CD4-positive, alpha-beta memory T cell (primary cell): ENCODE data around the gene LCMT1. TPM values are rescaled to one million over a fixed set of nuclear protein-coding genes. Genes with fewer than 3 reads are reported as not detected.
A peak's percentile ranks its signal among the peaks of the same experiment; 100 is the strongest.
"Not testable (repeated sequence)": the region's sequence is repeated elsewhere in the genome, so short reads cannot be mapped to it uniquely, and the experiment has no call there.

ENCODE experiments used
- CTCF ChIA-PET: fragments of 350-600 bp; sonication (Branson Sonifier 250); formaldehyde crosslinking; loops from one replicate; lab custom pipeline; 2021; ENCODE audit warnings: inconsistent platforms; ENCODE audit not compliant: partially characterized antibody; lab: Charles Lee
- POLR2A ChIA-PET: fragments of 350-600 bp; sonication (Branson Sonifier 250); formaldehyde crosslinking; loops from one replicate; lab custom pipeline; 2021; ENCODE audit not compliant: partially characterized antibody; lab: Charles Lee
- DNase-seq, 5 donors: peaks; one replicate each; pipeline versions ENCODE4 v3.0.0 to v3.0.0-alpha.2; 2020 to 2022; ENCODE audit warnings: mixed read lengths in 1 of 5
- H3K27ac ChIP-seq: one replicate; pipeline ENCODE4 v1.7.0; 2013; ENCODE audit warnings: low read depth, low read length
- H3K27me3 ChIP-seq: 2 replicates; pipeline ENCODE4 v1.7.0; 2013; ENCODE audit warnings: mild to moderate bottlenecking, low read length, moderate library complexity; ENCODE audit not compliant: insufficient read depth
- H3K36me3 ChIP-seq: 2 replicates; pipeline ENCODE4 v1.7.0; 2013; ENCODE audit warnings: mild to moderate bottlenecking, low read length, moderate library complexity; ENCODE audit not compliant: insufficient read depth
- H3K4me1 ChIP-seq: 2 replicates; pipeline ENCODE4 v1.7.0; 2013; ENCODE audit warnings: mild to moderate bottlenecking, low read length, moderate library complexity; ENCODE audit not compliant: insufficient read depth
- H3K4me3 ChIP-seq, 2 donors: one replicate each; pipeline ENCODE4 v1.7.0; 2013; ENCODE audit warnings: low read length in 2 of 2, mild to moderate bottlenecking in 1 of 2
- H3K9me3 ChIP-seq, 2 donors: one replicate each; pipeline ENCODE4 v1.7.0; 2013; ENCODE audit warnings: low read length in 2 of 2, control low read depth in 1 of 2; ENCODE audit not compliant: control insufficient read depth in 1 of 2
- H3K27ac Mint-ChIP-seq, 7 donors: one replicate each; pipeline ENCODE4 v1.8.0; 2020 to 2021; ENCODE audit warnings: mixed read lengths in 7 of 7, mild to moderate bottlenecking in 6 of 7, inconsistent platforms in 3 of 7, moderate library complexity in 3 of 7
- H3K27me3 Mint-ChIP-seq, 2 donors: one replicate each; pipeline ENCODE4 v1.8.0; 2020 to 2021; ENCODE audit warnings: mixed read lengths in 2 of 2
- H3K36me3 Mint-ChIP-seq, 2 donors: one replicate each; pipeline ENCODE4 v1.8.0; 2020 to 2021; ENCODE audit warnings: mixed read lengths in 2 of 2, inconsistent platforms in 1 of 2, mild to moderate bottlenecking in 1 of 2
- H3K4me1 Mint-ChIP-seq, 4 donors: one replicate each; pipeline ENCODE4 v1.8.0; 2020 to 2021; ENCODE audit warnings: mixed read lengths in 4 of 4, mild to moderate bottlenecking in 1 of 4
- H3K4me3 Mint-ChIP-seq, 8 donors: one replicate each; pipeline ENCODE4 v1.8.0; 2020 to 2021; ENCODE audit warnings: mixed read lengths in 8 of 8, mild to moderate bottlenecking in 7 of 8, moderate library complexity in 6 of 8, inconsistent platforms in 3 of 8
- H3K9me3 Mint-ChIP-seq, 8 donors: one replicate each; pipeline ENCODE4 v1.8.0; 2020 to 2021; ENCODE audit warnings: mixed read lengths in 8 of 8, mild to moderate bottlenecking in 5 of 8, inconsistent platforms in 3 of 8, moderate library complexity in 1 of 8
- intact Hi-C: fragments of 100-400 bp; cut with micrococcal nuclease; formaldehyde crosslinking; loops from one replicate; pipeline ENCODE4 v1.15.1; 2023
- polyA plus RNA-seq, 2 donors: library from polyadenylated mRNA; unstranded; fragments of 300-500 nt; fragmentation: Illumina TruSeq; gene quantifications; one replicate each; pipeline ENCODE4 v1.2.3, GENCODE V29; 2021
- total RNA-seq, 2 experiments: library from RNA; stranded (reverse); gene quantifications; one replicate each; pipeline ENCODE4 v1.2.3, GENCODE V29; 2021

Gene LCMT1
- total and polyA plus RNA-seq, 4 experiments from 2014 or later, result 37.0 to 52.3 (median 42.4) TPM

DNA sequence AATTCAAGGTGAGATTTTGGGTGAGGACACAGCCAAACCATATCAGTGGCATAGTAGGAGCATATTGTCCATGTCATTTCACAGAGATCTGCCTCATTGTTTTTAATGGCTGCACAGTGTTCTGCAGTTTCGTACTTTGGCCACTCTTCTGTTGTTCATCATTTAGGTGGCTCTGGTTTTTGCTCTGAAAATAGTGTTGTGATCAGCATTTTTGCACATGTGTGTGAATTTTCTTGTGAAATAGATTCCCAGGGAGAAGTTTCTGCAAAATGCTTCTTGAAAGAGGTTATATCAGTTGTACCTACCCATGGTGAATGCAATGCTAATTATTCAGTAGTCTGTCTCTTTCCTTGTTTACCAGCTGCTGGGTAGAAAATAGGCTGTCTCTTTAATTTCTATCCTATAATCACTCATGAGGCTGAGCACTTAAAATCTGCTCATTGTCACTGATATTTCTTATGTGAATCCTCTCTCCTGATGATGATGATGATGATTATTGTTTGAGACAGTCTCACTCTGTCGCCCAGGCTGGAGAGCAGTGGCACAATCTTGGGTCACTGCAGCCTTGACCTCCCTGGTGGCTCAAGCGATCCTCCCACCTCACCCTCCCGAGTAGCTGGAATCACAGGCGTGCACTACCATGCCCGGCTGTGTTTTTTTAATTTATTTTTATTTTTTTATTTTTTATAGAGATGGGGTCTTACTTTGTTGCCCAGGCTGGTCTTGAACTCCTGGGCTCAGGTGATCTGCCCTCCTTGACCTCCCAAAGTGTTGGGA lies 10.5 kb downstream of the LCMT1 start:
- no peak overlapping the region for H3K27ac ChIP-seq
- CTCF ChIA-PET, result no interaction called here
- H3K36me3 Mint-ChIP-seq, result peaks cover 19 to 32% of the 10 kb centered on the region in 2 donors
- intact Hi-C loops, result no loop called here
- DNase-seq, result no peak
- no peaks in the 10 kb centered on the region for H3K9me3 ChIP-seq
- H3K4me3 Mint-ChIP-seq, result no peak overlapping the region
- H3K27me3 Mint-ChIP-seq, result no peaks in the 10 kb centered on the region
- peaks cover 0 to 2% (median 0%) of the 10 kb centered on the region in 8 donors for H3K9me3 Mint-ChIP-seq
- POLR2A ChIA-PET, result no interaction called here
- H3K27me3 ChIP-seq, result no peaks in the 10 kb centered on the region
- H3K4me1 Mint-ChIP-seq, result peaks cover 39 to 71% (median 54%) of the 10 kb centered on the region in 4 donors
- H3K4me3 ChIP-seq, result no peak overlapping the region
- peaks cover 14% of the 10 kb centered on the region for H3K4me1 ChIP-seq
- H3K36me3 ChIP-seq, result no peaks in the 10 kb centered on the region
- H3K27ac Mint-ChIP-seq, result peak overlapping the region in 4 of 7 donors; percentile 42 to 62 (median 61)

- no peak for DNase-seq
- ChIA-PET POLR2A (no interaction called here), CTCF (no interaction called here)
- Mint-ChIP-seq H3K4me3 (no peak overlapping the region), H3K27me3 (no peaks in the 10 kb centered on the region), H3K36me3 (peaks cover 23 to 30% of the 10 kb centered on the region in 2 donors), H3K9me3 (no peaks in the 10 kb centered on the region), H3K27ac (peak overlapping the region in 5 of 7 donors; percentile 8 to 58 (median 24)), H3K4me1 (peaks cover 28 to 60% (median 39%) of the 10 kb centered on the region in 4 donors)
- no peaks in the 10 kb centered on the region for H3K9me3 ChIP-seq
- peaks cover 11% of the 10 kb centered on the region for H3K36me3 ChIP-seq
- intact Hi-C loops, result no loop called here
- peaks cover 17% of the 10 kb centered on the region for H3K4me1 ChIP-seq
- H3K4me3 ChIP-seq, result no peak overlapping the region
- no peaks in the 10 kb centered on the region for H3K27me3 ChIP-seq
- no peak overlapping the region for H3K27ac ChIP-seq
These were observed 13.0 kb downstream of the LCMT1 start for GRCh38 chr16:25124503-25124902.

DNA sequence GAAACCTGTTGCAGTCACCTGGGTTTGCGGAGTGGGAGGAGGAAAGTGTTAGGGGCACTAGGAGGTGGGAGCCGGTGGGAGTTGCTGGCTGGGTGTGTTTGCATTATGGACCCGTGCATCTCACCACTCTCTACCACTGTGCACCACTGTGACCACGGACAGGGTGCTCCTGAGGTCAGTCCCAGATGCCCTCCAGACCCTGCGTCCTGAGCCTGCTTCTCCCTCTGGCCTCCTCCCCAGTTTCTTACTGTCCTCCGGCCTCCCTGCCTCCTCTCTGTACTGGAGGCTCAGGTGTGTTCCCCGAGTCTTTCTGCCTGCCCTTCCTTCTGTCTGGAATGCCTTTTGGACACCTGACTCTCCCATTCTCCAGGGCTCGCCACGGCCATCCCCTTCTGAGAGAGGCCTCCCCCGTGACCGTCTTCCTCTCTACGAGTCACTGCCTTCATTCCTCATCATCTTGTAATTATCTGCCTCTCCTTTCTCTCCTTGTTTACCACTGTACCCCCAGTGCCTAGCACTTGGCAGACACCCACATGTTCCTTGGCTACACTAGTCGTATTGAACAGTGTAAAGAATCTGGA lies 14.6 kb downstream of the LCMT1 start:
- H3K9me3 ChIP-seq, POLR2A ChIA-PET, DNase-seq, H3K27me3 Mint-ChIP-seq, H3K27ac ChIP-seq, H3K9me3 Mint-ChIP-seq, H3K4me3 ChIP-seq, H3K4me3 Mint-ChIP-seq, H3K27me3 ChIP-seq: not testable (repeated sequence)
- intact Hi-C loops, result loop anchor here (1.0 kb wide), 2 partner anchors 71 to 99 kb away; no protein-coding TSS in a partner anchor
- peak overlapping the region in 6 of 7 donors; percentile 4 to 77 (median 50) for H3K27ac Mint-ChIP-seq
- peaks cover 17% of the 10 kb centered on the region for H3K4me1 ChIP-seq
- H3K4me1 Mint-ChIP-seq, result peaks cover 26 to 57% (median 37%) of the 10 kb centered on the region in 4 donors
- H3K36me3 ChIP-seq, result peaks cover 14% of the 10 kb centered on the region
- peaks cover 29 to 36% of the 10 kb centered on the region in 2 donors for H3K36me3 Mint-ChIP-seq
- CTCF ChIA-PET, result interaction anchor here (0.6 to 2.8 kb wide), 4 partner anchors 10 to 98 kb away, joined by 3 to 28 read pairs (median 5); no protein-coding TSS in a partner anchor

- Histone ChIP-seq H3K27me3 (no peaks in the 10 kb centered on the region), H3K9me3 (no peaks in the 10 kb centered on the region), H3K27ac (no peak overlapping the region), H3K4me3 (no peak overlapping the region), H3K36me3 (peaks cover 14% of the 10 kb centered on the region), H3K4me1 (peaks cover 17% of the 10 kb centered on the region)
- POLR2A ChIA-PET, result no interaction called here
- H3K4me3 Mint-ChIP-seq, result no peak overlapping the region
- peak in 4 of 5 donors; percentile 12 to 28 (median 23) for DNase-seq
- H3K9me3 Mint-ChIP-seq, result no peaks in the 10 kb centered on the region
- H3K27ac Mint-ChIP-seq, result peak overlapping the region in 6 of 7 donors; percentile 19 to 79 (median 56)
- H3K36me3 Mint-ChIP-seq, result peaks cover 32% of the 10 kb centered on the region in 2 donors
- CTCF ChIA-PET, result interaction anchor here (0.6 to 2.8 kb wide), 4 partner anchors 10 to 98 kb away, joined by 3 to 28 read pairs (median 5); no protein-coding TSS in a partner anchor
- H3K4me1 Mint-ChIP-seq, result peaks cover 21 to 52% (median 32%) of the 10 kb centered on the region in 4 donors
- H3K27me3 Mint-ChIP-seq, result no peaks in the 10 kb centered on the region
- intact Hi-C loops, result loop anchor here (1.0 kb wide), 2 partner anchors 72 to 98 kb away; no protein-coding TSS in a partner anchor
These were observed 15.3 kb downstream of the LCMT1 start for GRCh38 chr16:25126820-25127232.

GRCh38 chr16:25132751-25133150 lies 21.2 kb downstream of the LCMT1 start:
- H3K4me1 Mint-ChIP-seq, POLR2A ChIA-PET, H3K27me3 Mint-ChIP-seq, H3K4me3 ChIP-seq, H3K9me3 Mint-ChIP-seq, H3K27ac Mint-ChIP-seq, H3K9me3 ChIP-seq, H3K4me1 ChIP-seq, DNase-seq, H3K4me3 Mint-ChIP-seq, H3K27me3 ChIP-seq, intact Hi-C loops, H3K27ac ChIP-seq: not testable (repeated sequence)
- CTCF ChIA-PET, result interaction anchor here (1.5 to 1.6 kb wide), 2 partner anchors 93 to 99 kb away, joined by 4 to 6 read pairs; no protein-coding TSS in a partner anchor
- peaks cover 49 to 56% of the 10 kb centered on the region in 2 donors for H3K36me3 Mint-ChIP-seq
- H3K36me3 ChIP-seq, result peaks cover 33% of the 10 kb centered on the region

DNA sequence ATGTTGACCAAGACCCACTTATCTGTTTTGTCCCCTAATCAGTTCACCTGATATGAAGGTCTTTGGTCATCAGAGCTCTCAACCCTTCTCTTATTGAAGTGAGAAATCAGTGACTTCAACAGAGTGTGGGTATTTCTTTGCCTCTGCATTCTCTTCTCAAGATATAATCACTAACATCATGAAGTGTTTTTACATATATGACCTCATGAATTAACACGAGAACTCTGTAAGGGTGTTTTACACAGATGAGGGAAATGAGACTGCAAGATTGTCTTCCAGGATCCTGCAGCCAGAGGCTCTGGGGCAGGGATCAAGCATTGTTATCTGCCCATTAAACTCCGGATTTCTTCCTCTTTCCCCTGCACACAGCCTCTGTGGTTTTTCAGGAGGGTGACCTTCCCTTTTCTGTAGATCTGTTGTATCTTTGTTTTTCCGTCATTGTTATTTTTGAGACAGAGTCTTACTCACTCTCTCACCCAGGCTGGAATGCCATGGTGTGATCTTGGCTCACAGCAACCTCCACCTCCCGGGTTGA lies 22.7 kb downstream of the LCMT1 start:
- H3K4me1 Mint-ChIP-seq, result no peaks in the 10 kb centered on the region
- H3K27me3 Mint-ChIP-seq, result no peaks in the 10 kb centered on the region
- no peaks in the 10 kb centered on the region for H3K9me3 ChIP-seq
- intact Hi-C loops, result no loop called here
- no peaks in the 10 kb centered on the region for H3K27me3 ChIP-seq
- H3K27ac ChIP-seq, result no peak overlapping the region
- H3K36me3 ChIP-seq, result peaks cover 33% of the 10 kb centered on the region
- H3K4me3 Mint-ChIP-seq, result no peak overlapping the region
- peaks cover 47 to 54% of the 10 kb centered on the region in 2 donors for H3K36me3 Mint-ChIP-seq
- no peak for DNase-seq
- no peaks in the 10 kb centered on the region for H3K4me1 ChIP-seq
- ChIA-PET POLR2A (no interaction called here), CTCF (interaction anchor here (1.2 kb wide), 1 partner anchor 91 kb away, joined by 4 read pairs; no protein-coding TSS in a partner anchor)
- no peak overlapping the region for H3K4me3 ChIP-seq
- no peaks in the 10 kb centered on the region for H3K9me3 Mint-ChIP-seq
- no peak overlapping the region for H3K27ac Mint-ChIP-seq
